ENCODE results near the gene WDR62. TPM values are rescaled to one million over a fixed set of nuclear protein-coding genes. Genes with fewer than 3 reads are reported as not detected.

WDR62 gene
- total RNA-seq, 4 donors from 2014 or later = 0.17 to 0.62 (median 0.29) TPM

- WGBS, 2 donors (ENCODE audit: low coverage in 1 of 2) = 64 to 66% methylated on average over 7 to 10 of the region's 10 CpGs
- H3K36me3 ChIP-seq = peaks cover 0 to 52% of the 10 kb centered on the region in 2 donors
- no peak overlapping the region for H3K27ac ChIP-seq
- H3K9me3 ChIP-seq = no peaks in the 10 kb centered on the region
- H3K4me3 ChIP-seq = no peak overlapping the region
- peaks cover 0 to 34% (median 5%) of the 10 kb centered on the region in 3 donors for H3K4me1 ChIP-seq
- no peak for ATAC-seq
- H3K27me3 ChIP-seq = no peaks in the 10 kb centered on the region
- no peak for TF ChIP-seq POLR2AphosphoS5 (IDR thresholded peaks at IDR 0.05)
- TF ChIP-seq POLR2A (IDR thresholded peaks at IDR 0.05) = no peak
- TF ChIP-seq CTCF (IDR thresholded peaks at IDR 0.05) = no peak
- TF ChIP-seq EP300 (IDR thresholded peaks at IDR 0.05) = no peak
Observed at GRCh38 chr19:36028313-36029041, 26.2 kb upstream of the WDR62 start.

GRCh38 chr19:36030264-36031148 is 24.2 kb upstream of the WDR62 start:
- no peak for ATAC-seq
- 67 to 68% methylated on average over 5 to 8 of the region's 8 CpGs for WGBS, 2 donors (ENCODE audit: low coverage in 1 of 2)
- TF ChIP-seq EP300 (IDR thresholded peaks at IDR 0.05) = no peak
- peak in 1 of 4 experiments; percentile 13 for TF ChIP-seq CTCF (IDR thresholded peaks at IDR 0.05)
- H3K27ac ChIP-seq = peak overlapping the region in 2 of 4 donors; percentile 2 to 24
- H3K4me1 ChIP-seq = peaks cover 0 to 37% (median 5%) of the 10 kb centered on the region in 3 donors
- H3K27me3 ChIP-seq = no peaks in the 10 kb centered on the region
- H3K4me3 ChIP-seq = no peak overlapping the region
- H3K9me3 ChIP-seq = no peaks in the 10 kb centered on the region
- peaks cover 0 to 40% of the 10 kb centered on the region in 2 donors for H3K36me3 ChIP-seq

- Histone ChIP-seq H3K27ac (peak overlapping the region in 2 of 4 donors; percentile 81 to 88), H3K36me3 (peaks cover 0 to 32% of the 10 kb centered on the region in 2 donors), H3K9me3 (no peaks in the 10 kb centered on the region), H3K27me3 (no peaks in the 10 kb centered on the region), H3K4me3 (no peak overlapping the region), H3K4me1 (peaks cover 0 to 37% (median 5%) of the 10 kb centered on the region in 3 donors)
- TF ChIP-seq POLR2A (IDR thresholded peaks at IDR 0.05) (no peak), EP300 (IDR thresholded peaks at IDR 0.05) (no peak), CTCF (IDR thresholded peaks at IDR 0.05) (no peak), POLR2AphosphoS5 (IDR thresholded peaks at IDR 0.05) (no peak)
- WGBS, 2 donors (ENCODE audit: low coverage in 1 of 2) = 91 to 98% methylated on average over 6 of the region's 6 CpGs
- no peak for ATAC-seq
Observed at GRCh38 chr19:36031308-36031707, 23.4 kb upstream of the WDR62 start.

GRCh38 chr19:36032251-36033104 is 22.2 kb upstream of the WDR62 start, which contains the start of gene CLIP3:
TSS of gene CLIP3 (minus strand) at chr19:36032873. CDS start at chr19:36032357, 516 bp downstream.
- peaks cover 0 to 23% of the 10 kb centered on the region in 2 donors for H3K36me3 ChIP-seq
- peak; percentile 87 for ATAC-seq
- peak within 1 kb of the TSS; percentile 58 to 88 (median 82) for H3K27ac ChIP-seq
- H3K27me3 ChIP-seq = no peaks in the 10 kb centered on the region
- H3K4me3 ChIP-seq = peak within 1 kb of the TSS; percentile 74 to 86
- H3K4me1 ChIP-seq = peaks cover 0 to 37% (median 5%) of the 10 kb centered on the region in 3 donors
- H3K9me3 ChIP-seq = no peaks in the 10 kb centered on the region
- WGBS, 2 donors (ENCODE audit: low coverage in 1 of 2) = 0 to 5% methylated on average over 6 to 10 of the region's 51 CpGs
- no peak for TF ChIP-seq EP300 (IDR thresholded peaks at IDR 0.05)
- TF ChIP-seq POLR2A (IDR thresholded peaks at IDR 0.05) = no peak
- peak in 3 of 4 experiments; percentile 24 to 38 (median 35) for TF ChIP-seq CTCF (IDR thresholded peaks at IDR 0.05)
- TF ChIP-seq POLR2AphosphoS5 (IDR thresholded peaks at IDR 0.05) = peak; percentile 14
